KMS-11 (cell line): ENCODE results near the gene SERPINI2.

Experiments
- H2AFZ ChIP-seq: fragments of 200-600 bp; sonication (generic); 2 replicates; pipeline ENCODE4 v1.6.1; 2016; ENCODE audit warnings: antibody characterized with exemption, mixed run types, low read depth
- H3K27ac ChIP-seq: fragments of 200-600 bp; sonication (generic); 2 replicates; pipeline ENCODE4 v1.6.1; 2016; ENCODE audit warnings: mild to moderate bottlenecking, mixed run types
- H3K27me3 ChIP-seq: fragments of 200-600 bp; sonication (generic); 2 replicates; pipeline ENCODE4 v1.6.1; 2017; ENCODE audit warnings: mild to moderate bottlenecking, low read depth, mixed run types, moderate library complexity; ENCODE audit not compliant: insufficient read depth
- H3K36me3 ChIP-seq: fragments of 200-600 bp; sonication (generic); 2 replicates; pipeline ENCODE4 v1.6.1; 2017; ENCODE audit warnings: mild to moderate bottlenecking, mixed run types; ENCODE audit not compliant: insufficient read depth
- H3K4me1 ChIP-seq: fragments of 200-600 bp; sonication (generic); 2 replicates; pipeline ENCODE4 v1.6.1; 2016; ENCODE audit warnings: mild to moderate bottlenecking, low read depth, mixed run types; ENCODE audit not compliant: poor library complexity, severe bottlenecking
- H3K4me2 ChIP-seq: fragments of 200-600 bp; sonication (generic); 2 replicates; pipeline ENCODE4 v1.7.0; 2016; ENCODE audit warnings: mild to moderate bottlenecking, mixed run types
- H3K4me3 ChIP-seq: fragments of 200-600 bp; sonication (generic); IDR thresholded peaks from 2 replicates; pipeline ENCODE4 v1.6.1; 2017; ENCODE audit warnings: low read depth, low read length, mixed read lengths; ENCODE audit not compliant: insufficient read depth
- H3K79me2 ChIP-seq: fragments of 200-600 bp; sonication (generic); 2 replicates; pipeline ENCODE4 v1.6.1; 2016; ENCODE audit warnings: low read depth, mixed run types; ENCODE audit not compliant: insufficient read depth
- H3K9ac ChIP-seq: fragments of 200-600 bp; sonication (generic); 2 replicates; pipeline ENCODE4 v1.6.1; 2016; ENCODE audit warnings: mild to moderate bottlenecking, mixed run types
- H4K20me1 ChIP-seq: fragments of 200-600 bp; sonication (generic); 2 replicates; pipeline ENCODE4 v1.6.1; 2016; ENCODE audit warnings: mild to moderate bottlenecking, mixed run types; ENCODE audit not compliant: insufficient read depth
- TF ChIP-seq, protein P1 (sequence below): fragments of 200-600 bp; sonication (generic); conservative IDR thresholded peaks from 2 replicates; pipeline ENCODE4 v1.6.1; 2017; ENCODE audit warnings: low read depth, mild to moderate bottlenecking, antibody characterized with exemption, low read length, moderate library complexity, mixed read lengths

The SERPINI2 gene

DNA sequence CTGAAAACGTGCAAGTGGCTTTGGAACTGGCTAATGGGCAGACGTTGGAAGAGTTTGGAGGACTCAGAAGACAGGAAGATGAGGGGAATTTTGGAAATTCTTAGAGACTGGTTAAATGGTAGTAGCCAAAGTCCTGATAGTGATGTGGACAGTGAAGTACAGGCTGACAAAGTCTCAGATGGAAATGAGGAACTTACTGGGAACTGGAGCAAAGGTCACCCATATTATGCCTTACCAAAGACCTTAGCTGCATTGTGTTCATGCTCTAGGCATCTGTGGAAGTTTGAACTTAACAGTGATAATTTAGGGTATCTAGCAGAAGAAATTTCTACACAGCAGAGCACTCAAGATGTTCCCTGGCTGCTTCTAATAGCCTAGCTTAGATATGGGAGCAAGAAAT is 28.6 kb upstream of the SERPINI2 start:
- H3K4me2 ChIP-seq = no peak overlapping the region
- H3K4me1 ChIP-seq = no peaks in the 10 kb centered on the region
- TF ChIP-seq, protein P1, sequence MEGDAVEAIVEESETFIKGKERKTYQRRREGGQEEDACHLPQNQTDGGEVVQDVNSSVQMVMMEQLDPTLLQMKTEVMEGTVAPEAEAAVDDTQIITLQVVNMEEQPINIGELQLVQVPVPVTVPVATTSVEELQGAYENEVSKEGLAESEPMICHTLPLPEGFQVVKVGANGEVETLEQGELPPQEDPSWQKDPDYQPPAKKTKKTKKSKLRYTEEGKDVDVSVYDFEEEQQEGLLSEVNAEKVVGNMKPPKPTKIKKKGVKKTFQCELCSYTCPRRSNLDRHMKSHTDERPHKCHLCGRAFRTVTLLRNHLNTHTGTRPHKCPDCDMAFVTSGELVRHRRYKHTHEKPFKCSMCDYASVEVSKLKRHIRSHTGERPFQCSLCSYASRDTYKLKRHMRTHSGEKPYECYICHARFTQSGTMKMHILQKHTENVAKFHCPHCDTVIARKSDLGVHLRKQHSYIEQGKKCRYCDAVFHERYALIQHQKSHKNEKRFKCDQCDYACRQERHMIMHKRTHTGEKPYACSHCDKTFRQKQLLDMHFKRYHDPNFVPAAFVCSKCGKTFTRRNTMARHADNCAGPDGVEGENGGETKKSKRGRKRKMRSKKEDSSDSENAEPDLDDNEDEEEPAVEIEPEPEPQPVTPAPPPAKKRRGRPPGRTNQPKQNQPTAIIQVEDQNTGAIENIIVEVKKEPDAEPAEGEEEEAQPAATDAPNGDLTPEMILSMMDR = no peak
- no peaks in the 10 kb centered on the region for H3K79me2 ChIP-seq
- no peak overlapping the region for H3K4me3 ChIP-seq
- H3K27me3 ChIP-seq = no peaks in the 10 kb centered on the region
- no peaks in the 10 kb centered on the region for H4K20me1 ChIP-seq
- no peak overlapping the region for H2AFZ ChIP-seq
- no peak overlapping the region for H3K9ac ChIP-seq
- H3K27ac ChIP-seq = no peak overlapping the region
- H3K36me3 ChIP-seq = no peaks in the 10 kb centered on the region

DNA sequence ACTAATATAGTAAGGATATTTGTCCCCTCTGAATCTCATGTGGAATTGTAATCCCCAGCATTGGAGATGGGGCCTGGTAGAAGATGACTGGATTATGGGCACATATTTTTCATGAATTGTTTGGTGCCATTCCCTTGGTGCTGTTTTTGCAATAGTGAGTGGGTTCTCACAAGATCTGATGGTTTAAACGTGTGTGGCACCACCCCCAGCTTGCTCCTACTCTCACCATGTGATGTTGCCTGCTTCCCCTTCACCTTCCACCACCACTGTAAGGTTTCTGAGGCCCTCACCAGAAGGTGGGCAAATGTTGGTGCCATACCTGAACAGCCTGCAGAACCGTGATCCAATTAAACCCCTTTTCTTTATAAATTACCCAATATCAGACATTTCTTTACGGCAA is 28.1 kb upstream of the SERPINI2 start:
- Histone ChIP-seq H3K4me2 (no peak overlapping the region), H4K20me1 (no peaks in the 10 kb centered on the region), H3K27me3 (no peaks in the 10 kb centered on the region), H3K36me3 (no peaks in the 10 kb centered on the region), H2AFZ (no peak overlapping the region), H3K4me3 (no peak overlapping the region), H3K4me1 (no peaks in the 10 kb centered on the region), H3K9ac (no peak overlapping the region), H3K27ac (no peak overlapping the region), H3K79me2 (no peaks in the 10 kb centered on the region)
- TF ChIP-seq, protein P1 = no peak

DNA sequence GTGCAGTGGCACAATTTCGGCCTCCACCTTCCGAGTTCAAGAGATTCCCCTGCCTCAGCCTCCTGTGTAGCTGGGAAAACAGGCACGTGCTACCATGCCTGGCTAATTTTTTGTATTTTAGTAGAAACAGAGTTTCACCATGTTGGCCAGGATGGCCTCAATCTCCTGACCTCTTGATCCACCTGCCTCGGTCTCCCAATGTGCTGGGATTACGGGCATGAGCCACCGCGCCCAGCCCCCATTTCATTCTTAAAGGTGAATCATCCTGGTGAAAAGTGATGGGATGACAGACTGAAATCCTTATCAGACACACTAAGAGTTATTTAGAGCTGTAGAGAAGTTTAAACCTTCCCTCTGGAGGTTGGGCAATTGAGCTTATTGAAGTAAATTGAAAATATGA is 24.1 kb upstream of the SERPINI2 start:
- TF ChIP-seq, protein P1 = no peak
- H3K36me3 ChIP-seq = no peaks in the 10 kb centered on the region
- no peak overlapping the region for H3K27ac ChIP-seq
- no peaks in the 10 kb centered on the region for H3K79me2 ChIP-seq
- no peaks in the 10 kb centered on the region for H3K4me1 ChIP-seq
- H2AFZ ChIP-seq = no peak overlapping the region
- H3K4me2 ChIP-seq = no peak overlapping the region
- no peak overlapping the region for H3K9ac ChIP-seq
- H4K20me1 ChIP-seq = no peaks in the 10 kb centered on the region
- H3K27me3 ChIP-seq = no peaks in the 10 kb centered on the region
- no peak overlapping the region for H3K4me3 ChIP-seq

DNA sequence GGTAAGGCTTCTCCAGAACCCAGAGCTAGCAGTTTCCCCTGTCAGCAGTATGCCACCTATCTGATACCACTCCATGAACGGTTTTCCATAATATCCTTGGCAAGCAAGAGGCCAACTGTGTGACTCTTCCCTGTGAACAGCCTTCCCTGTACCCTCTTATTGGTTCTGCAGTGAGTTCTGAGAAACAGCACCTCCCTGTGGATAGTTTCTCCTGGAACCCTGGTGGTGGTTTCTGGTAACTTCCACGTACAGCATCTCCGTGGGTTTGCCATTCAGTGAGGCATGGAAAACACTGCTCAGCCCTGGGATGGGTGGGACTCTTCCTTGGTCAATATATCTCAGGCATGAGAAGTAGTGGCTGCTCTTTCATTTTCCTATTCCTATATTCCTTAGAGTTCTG is 19.4 kb upstream of the SERPINI2 start:
- Histone ChIP-seq H3K27me3 (no peaks in the 10 kb centered on the region), H2AFZ (no peak overlapping the region), H3K4me1 (no peaks in the 10 kb centered on the region), H3K4me3 (no peak overlapping the region), H3K36me3 (no peaks in the 10 kb centered on the region), H3K79me2 (no peaks in the 10 kb centered on the region), H3K27ac (no peak overlapping the region), H3K4me2 (no peak overlapping the region), H3K9ac (no peak overlapping the region), H4K20me1 (no peaks in the 10 kb centered on the region)
- TF ChIP-seq, protein P1 = no peak

DNA sequence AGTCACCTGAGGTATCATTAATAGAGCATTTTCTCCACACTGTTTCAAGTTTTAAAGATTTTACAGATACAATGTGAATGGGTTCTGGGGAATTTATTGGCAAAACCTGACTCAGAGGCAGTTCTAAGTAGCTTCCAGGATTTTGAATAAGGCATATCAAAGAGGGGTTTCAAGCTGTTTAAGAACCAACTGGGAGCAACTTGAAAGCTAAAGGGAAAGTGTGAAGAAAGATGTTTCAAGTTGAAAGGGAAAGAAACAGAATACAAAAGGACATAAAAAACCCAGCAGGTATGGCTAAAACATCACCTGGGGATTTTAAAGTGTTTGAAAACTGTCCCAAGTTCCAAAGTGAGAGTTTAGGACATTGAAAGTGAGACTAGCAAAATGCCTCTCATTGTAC is 17.8 kb upstream of the SERPINI2 start:
- Histone ChIP-seq H3K36me3 (no peaks in the 10 kb centered on the region), H4K20me1 (no peaks in the 10 kb centered on the region), H2AFZ (no peak overlapping the region), H3K27me3 (no peaks in the 10 kb centered on the region), H3K4me3 (no peak overlapping the region), H3K79me2 (no peaks in the 10 kb centered on the region), H3K27ac (no peak overlapping the region), H3K9ac (no peak overlapping the region), H3K4me1 (no peaks in the 10 kb centered on the region), H3K4me2 (no peak overlapping the region)
- TF ChIP-seq, protein P1 = no peak
